ENCODE data around the gene HPCAL4.

Gene HPCAL4

GRCh38 chr1:39720094-39720999, 29.1 kb upstream of the HPCAL4 start:
- H3K4me3 Mint-ChIP-seq = no peak overlapping the region
- H3K4me1 Mint-ChIP-seq (ENCODE audit: low read depth) = peaks cover 2% of the 10 kb centered on the region
- peaks cover 54% of the 10 kb centered on the region for H3K27me3 Mint-ChIP-seq (ENCODE audit: low read depth)
- no peaks in the 10 kb centered on the region for H3K36me3 Mint-ChIP-seq (ENCODE audit: low read depth)
- no peak overlapping the region for H3K27ac Mint-ChIP-seq
- H3K9me3 Mint-ChIP-seq = no peaks in the 10 kb centered on the region

GRCh38 chr1:39717809-39718208, 26.6 kb upstream of the HPCAL4 start:
- no peak overlapping the region for H3K27ac Mint-ChIP-seq
- H3K36me3 Mint-ChIP-seq (ENCODE audit: low read depth) = no peaks in the 10 kb centered on the region
- no peaks in the 10 kb centered on the region for H3K9me3 Mint-ChIP-seq
- peaks cover 2% of the 10 kb centered on the region for H3K4me1 Mint-ChIP-seq (ENCODE audit: low read depth)
- peaks cover 58% of the 10 kb centered on the region for H3K27me3 Mint-ChIP-seq (ENCODE audit: low read depth)
- no peak overlapping the region for H3K4me3 Mint-ChIP-seq

- H3K4me1 Mint-ChIP-seq (ENCODE audit: low read depth) = no peaks in the 10 kb centered on the region
- no peak overlapping the region for H3K27ac Mint-ChIP-seq
- peaks cover 42% of the 10 kb centered on the region for H3K27me3 Mint-ChIP-seq (ENCODE audit: low read depth)
- H3K36me3 Mint-ChIP-seq (ENCODE audit: low read depth) = no peaks in the 10 kb centered on the region
- H3K4me3 Mint-ChIP-seq = no peak overlapping the region
- no peaks in the 10 kb centered on the region for H3K9me3 Mint-ChIP-seq
Observed at GRCh38 chr1:39713557-39713956, 22.3 kb upstream of the HPCAL4 start.

GRCh38 chr1:39711966-39712340, 20.7 kb upstream of the HPCAL4 start:
- Mint-ChIP-seq H3K36me3 (ENCODE audit: low read depth) (no peaks in the 10 kb centered on the region), H3K27ac (no peak overlapping the region), H3K9me3 (no peaks in the 10 kb centered on the region), H3K4me1 (ENCODE audit: low read depth) (no peaks in the 10 kb centered on the region), H3K4me3 (no peak overlapping the region), H3K27me3 (ENCODE audit: low read depth) (peaks cover 34% of the 10 kb centered on the region)

GRCh38 chr1:39711104-39711965, 20.1 kb upstream of the HPCAL4 start:
- H3K4me1 Mint-ChIP-seq (ENCODE audit: low read depth) = no peaks in the 10 kb centered on the region
- no peak overlapping the region for H3K27ac Mint-ChIP-seq
- no peaks in the 10 kb centered on the region for H3K9me3 Mint-ChIP-seq
- no peak overlapping the region for H3K4me3 Mint-ChIP-seq
- H3K27me3 Mint-ChIP-seq (ENCODE audit: low read depth) = peaks cover 30% of the 10 kb centered on the region
- no peaks in the 10 kb centered on the region for H3K36me3 Mint-ChIP-seq (ENCODE audit: low read depth)

GRCh38 chr1:39707506-39707905, 16.3 kb upstream of the HPCAL4 start:
- H3K9me3 Mint-ChIP-seq = no peaks in the 10 kb centered on the region
- H3K27me3 Mint-ChIP-seq (ENCODE audit: low read depth) = peaks cover 19% of the 10 kb centered on the region
- H3K27ac Mint-ChIP-seq = no peak overlapping the region
- H3K4me1 Mint-ChIP-seq (ENCODE audit: low read depth) = no peaks in the 10 kb centered on the region
- H3K4me3 Mint-ChIP-seq = no peak overlapping the region
- no peaks in the 10 kb centered on the region for H3K36me3 Mint-ChIP-seq (ENCODE audit: low read depth)

GRCh38 chr1:39704757-39705156, 13.5 kb upstream of the HPCAL4 start:
- Mint-ChIP-seq H3K27me3 (ENCODE audit: low read depth) (peaks cover 25% of the 10 kb centered on the region), H3K36me3 (ENCODE audit: low read depth) (no peaks in the 10 kb centered on the region), H3K27ac (no peak overlapping the region), H3K9me3 (no peaks in the 10 kb centered on the region), H3K4me3 (no peak overlapping the region), H3K4me1 (ENCODE audit: low read depth) (no peaks in the 10 kb centered on the region)

- Mint-ChIP-seq H3K27me3 (ENCODE audit: low read depth) (peaks cover 38% of the 10 kb centered on the region), H3K9me3 (no peaks in the 10 kb centered on the region), H3K4me1 (ENCODE audit: low read depth) (no peaks in the 10 kb centered on the region), H3K36me3 (ENCODE audit: low read depth) (no peaks in the 10 kb centered on the region), H3K4me3 (no peak overlapping the region), H3K27ac (no peak overlapping the region)
Observed at GRCh38 chr1:39701049-39701439, 9.8 kb upstream of the HPCAL4 start.

- H3K36me3 Mint-ChIP-seq (ENCODE audit: low read depth) = no peaks in the 10 kb centered on the region
- no peaks in the 10 kb centered on the region for H3K4me1 Mint-ChIP-seq (ENCODE audit: low read depth)
- H3K27me3 Mint-ChIP-seq (ENCODE audit: low read depth) = peaks cover 37% of the 10 kb centered on the region
- no peak overlapping the region for H3K27ac Mint-ChIP-seq
- no peak overlapping the region for H3K4me3 Mint-ChIP-seq
- no peaks in the 10 kb centered on the region for H3K9me3 Mint-ChIP-seq
Observed at GRCh38 chr1:39700348-39700747, 9.1 kb upstream of the HPCAL4 start.

- peaks cover 38% of the 10 kb centered on the region for H3K27me3 Mint-ChIP-seq (ENCODE audit: low read depth)
- no peaks in the 10 kb centered on the region for H3K36me3 Mint-ChIP-seq (ENCODE audit: low read depth)
- H3K4me1 Mint-ChIP-seq (ENCODE audit: low read depth) = peaks cover 9% of the 10 kb centered on the region
- no peaks in the 10 kb centered on the region for H3K9me3 Mint-ChIP-seq
- no peak overlapping the region for H3K27ac Mint-ChIP-seq
- H3K4me3 Mint-ChIP-seq = no peak overlapping the region
Observed at GRCh38 chr1:39699419-39699818, 8.2 kb upstream of the HPCAL4 start.

- no peak overlapping the region for H3K4me3 Mint-ChIP-seq
- no peaks in the 10 kb centered on the region for H3K36me3 Mint-ChIP-seq (ENCODE audit: low read depth)
- no peaks in the 10 kb centered on the region for H3K9me3 Mint-ChIP-seq
- H3K27ac Mint-ChIP-seq = no peak overlapping the region
- H3K27me3 Mint-ChIP-seq (ENCODE audit: low read depth) = peaks cover 42% of the 10 kb centered on the region
- peaks cover 13% of the 10 kb centered on the region for H3K4me1 Mint-ChIP-seq (ENCODE audit: low read depth)
Observed at GRCh38 chr1:39698568-39698967, 7.3 kb upstream of the HPCAL4 start.

GRCh38 chr1:39696448-39696847, 5.2 kb upstream of the HPCAL4 start:
- H3K4me1 Mint-ChIP-seq (ENCODE audit: low read depth) = peaks cover 13% of the 10 kb centered on the region
- H3K27ac Mint-ChIP-seq = no peak overlapping the region
- H3K36me3 Mint-ChIP-seq (ENCODE audit: low read depth) = no peaks in the 10 kb centered on the region
- no peak overlapping the region for H3K4me3 Mint-ChIP-seq
- no peaks in the 10 kb centered on the region for H3K9me3 Mint-ChIP-seq
- H3K27me3 Mint-ChIP-seq (ENCODE audit: low read depth) = peaks cover 50% of the 10 kb centered on the region

- Mint-ChIP-seq H3K36me3 (ENCODE audit: low read depth) (peaks cover 2% of the 10 kb centered on the region), H3K9me3 (no peaks in the 10 kb centered on the region), H3K27me3 (ENCODE audit: low read depth) (peaks cover 51% of the 10 kb centered on the region), H3K4me3 (no peak overlapping the region), H3K4me1 (ENCODE audit: low read depth) (peaks cover 24% of the 10 kb centered on the region), H3K27ac (no peak overlapping the region)
Observed at GRCh38 chr1:39695016-39695415, 3.8 kb upstream of the HPCAL4 start.

- no peak overlapping the region for H3K27ac Mint-ChIP-seq
- H3K9me3 Mint-ChIP-seq = no peaks in the 10 kb centered on the region
- peaks cover 54% of the 10 kb centered on the region for H3K27me3 Mint-ChIP-seq (ENCODE audit: low read depth)
- no peak overlapping the region for H3K4me3 Mint-ChIP-seq
- H3K36me3 Mint-ChIP-seq (ENCODE audit: low read depth) = peaks cover 2% of the 10 kb centered on the region
- H3K4me1 Mint-ChIP-seq (ENCODE audit: low read depth) = peaks cover 25% of the 10 kb centered on the region
Observed at GRCh38 chr1:39694026-39694425, 2.8 kb upstream of the HPCAL4 start.

All from T-helper 1 cell treated with Interleukin-12 subunit alpha and Interleukin-12 subunit beta and Interleukin-4 antibody, amounts not matched to agents 30 μg/mL and 1 μg/mL, for 36 hours (primary cell).